ENCODE measurements around the gene LAGE3.
A peak's percentile ranks its signal among the peaks of the same experiment; 100 is the strongest.

LAGE3 gene

DNA sequence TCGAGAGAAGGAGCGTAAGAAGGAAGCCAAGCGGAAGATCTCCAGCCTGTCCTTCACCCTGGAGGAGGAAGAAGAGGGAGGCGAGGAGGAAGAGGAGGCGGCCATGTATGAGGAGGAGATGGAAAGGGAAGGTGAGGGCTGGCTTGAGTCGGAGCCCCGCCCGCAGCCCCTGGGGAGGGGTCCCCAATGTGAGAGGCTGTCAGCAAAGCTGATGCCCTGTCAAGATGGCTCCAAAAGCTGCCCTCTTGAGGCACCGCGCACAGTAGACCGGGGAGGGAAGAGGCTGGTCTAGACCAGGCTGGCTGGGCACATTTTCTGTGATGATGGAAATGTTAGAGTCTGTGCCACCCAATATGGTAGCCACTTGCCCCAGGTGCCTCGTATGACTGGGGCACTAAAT is 32.7 kb downstream of the LAGE3 start (continued):
- no peak for TF ChIP-seq SP7 (tag by site-specific recombination; IDR thresholded peaks at IDR 0.05)
- TF ChIP-seq ZNF366 (tag by site-specific recombination; conservative IDR thresholded peaks at IDR 0.05) = no peak
- TF ChIP-seq, protein P1, sequence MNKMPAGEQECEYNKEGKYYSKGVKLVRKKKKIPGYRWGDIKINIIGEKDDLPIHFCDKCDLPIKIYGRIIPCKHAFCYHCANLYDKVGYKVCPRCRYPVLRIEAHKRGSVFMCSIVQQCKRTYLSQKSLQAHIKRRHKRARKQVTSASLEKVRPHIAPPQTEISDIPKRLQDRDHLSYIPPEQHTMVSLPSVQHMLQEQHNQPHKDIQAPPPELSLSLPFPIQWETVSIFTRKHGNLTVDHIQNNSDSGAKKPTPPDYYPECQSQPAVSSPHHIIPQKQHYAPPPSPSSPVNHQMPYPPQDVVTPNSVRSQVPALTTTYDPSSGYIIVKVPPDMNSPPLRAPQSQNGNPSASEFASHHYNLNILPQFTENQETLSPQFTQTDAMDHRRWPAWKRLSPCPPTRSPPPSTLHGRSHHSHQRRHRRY (tag by site-specific recombination; IDR thresholded peaks at IDR 0.05) = no peak
- no peak for TF ChIP-seq ZNF223 (tag by site-specific recombination; IDR thresholded peaks at IDR 0.05)
- TF ChIP-seq, protein P2, sequence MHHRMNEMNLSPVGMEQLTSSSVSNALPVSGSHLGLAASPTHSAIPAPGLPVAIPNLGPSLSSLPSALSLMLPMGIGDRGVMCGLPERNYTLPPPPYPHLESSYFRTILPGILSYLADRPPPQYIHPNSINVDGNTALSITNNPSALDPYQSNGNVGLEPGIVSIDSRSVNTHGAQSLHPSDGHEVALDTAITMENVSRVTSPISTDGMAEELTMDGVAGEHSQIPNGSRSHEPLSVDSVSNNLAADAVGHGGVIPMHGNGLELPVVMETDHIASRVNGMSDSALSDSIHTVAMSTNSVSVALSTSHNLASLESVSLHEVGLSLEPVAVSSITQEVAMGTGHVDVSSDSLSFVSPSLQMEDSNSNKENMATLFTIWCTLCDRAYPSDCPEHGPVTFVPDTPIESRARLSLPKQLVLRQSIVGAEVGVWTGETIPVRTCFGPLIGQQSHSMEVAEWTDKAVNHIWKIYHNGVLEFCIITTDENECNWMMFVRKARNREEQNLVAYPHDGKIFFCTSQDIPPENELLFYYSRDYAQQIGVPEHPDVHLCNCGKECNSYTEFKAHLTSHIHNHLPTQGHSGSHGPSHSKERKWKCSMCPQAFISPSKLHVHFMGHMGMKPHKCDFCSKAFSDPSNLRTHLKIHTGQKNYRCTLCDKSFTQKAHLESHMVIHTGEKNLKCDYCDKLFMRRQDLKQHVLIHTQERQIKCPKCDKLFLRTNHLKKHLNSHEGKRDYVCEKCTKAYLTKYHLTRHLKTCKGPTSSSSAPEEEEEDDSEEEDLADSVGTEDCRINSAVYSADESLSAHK (tag by site-specific recombination; IDR thresholded peaks at IDR 0.05) = no peak
- TF ChIP-seq ZBTB49 (tag by site-specific recombination; IDR thresholded peaks at IDR 0.05; ENCODE audit: low read depth) = no peak
- TF ChIP-seq ZNF184 (tag by site-specific recombination; IDR thresholded peaks at IDR 0.05) = no peak
- no peak for TF ChIP-seq ZNF202 (tag by site-specific recombination; IDR thresholded peaks at IDR 0.05; ENCODE audit: borderline replicate concordance)
- TF ChIP-seq ZNF530 (tag by site-specific recombination; IDR thresholded peaks at IDR 0.05; ENCODE audit: low read depth) = no peak

DNA sequence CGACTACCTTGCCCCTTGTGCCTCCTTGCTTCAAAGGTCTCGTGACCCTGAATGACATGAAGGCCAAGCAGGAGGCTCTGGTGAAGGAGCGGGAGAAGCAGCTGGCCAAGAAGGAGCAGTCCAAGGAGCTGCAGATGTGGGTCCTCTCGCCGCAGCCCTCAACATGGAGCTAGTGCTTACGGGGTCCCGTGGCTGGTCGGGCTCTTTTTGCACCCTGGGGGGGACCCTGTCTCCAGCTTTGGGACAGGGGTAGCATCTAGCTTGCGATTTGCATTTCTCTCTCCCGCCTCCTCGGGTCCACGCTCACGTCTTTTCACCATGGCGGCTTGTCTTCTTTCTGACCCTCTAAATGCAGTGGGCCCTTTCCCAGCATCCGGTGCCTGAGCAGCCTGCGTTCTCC is 33.3 kb downstream of the LAGE3 start:
- no peak overlapping the region for H3K27ac ChIP-seq (ENCODE audit: extremely low read depth, low read depth, low read length)
- ChIA-PET CTCF (interaction anchor here (0.8 kb wide), 1 partner anchor 73 kb away, joined by 4 read pairs; no protein-coding TSS in a partner anchor), POLR2A (interaction anchor here (0.6 to 1.1 kb wide), 4 partner anchors 13 to 76 kb away, joined by 3 read pairs; no protein-coding TSS in a partner anchor)
- no peaks in the 10 kb centered on the region for H3K4me1 ChIP-seq (ENCODE audit: control insufficient read depth, insufficient read depth, low read length)
- H3K9me3 ChIP-seq (ENCODE audit: control insufficient read depth, insufficient read depth, low read depth, low read length) = no peaks in the 10 kb centered on the region
- TF ChIP-seq, protein P3, sequence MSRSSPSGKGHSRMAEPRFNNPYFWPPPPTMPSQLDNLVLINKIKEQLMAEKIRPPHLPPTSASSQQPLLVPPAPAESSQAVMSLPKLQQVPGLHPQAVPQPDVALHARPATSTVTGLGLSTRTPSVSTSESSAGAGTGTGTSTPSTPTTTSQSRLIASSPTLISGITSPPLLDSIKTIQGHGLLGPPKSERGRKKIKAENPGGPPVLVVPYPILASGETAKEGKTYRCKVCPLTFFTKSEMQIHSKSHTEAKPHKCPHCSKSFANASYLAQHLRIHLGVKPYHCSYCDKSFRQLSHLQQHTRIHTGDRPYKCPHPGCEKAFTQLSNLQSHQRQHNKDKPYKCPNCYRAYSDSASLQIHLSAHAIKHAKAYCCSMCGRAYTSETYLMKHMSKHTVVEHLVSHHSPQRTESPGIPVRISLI (tag by site-specific recombination; IDR thresholded peaks at IDR 0.05) = no peak
- TF ChIP-seq, protein P4, sequence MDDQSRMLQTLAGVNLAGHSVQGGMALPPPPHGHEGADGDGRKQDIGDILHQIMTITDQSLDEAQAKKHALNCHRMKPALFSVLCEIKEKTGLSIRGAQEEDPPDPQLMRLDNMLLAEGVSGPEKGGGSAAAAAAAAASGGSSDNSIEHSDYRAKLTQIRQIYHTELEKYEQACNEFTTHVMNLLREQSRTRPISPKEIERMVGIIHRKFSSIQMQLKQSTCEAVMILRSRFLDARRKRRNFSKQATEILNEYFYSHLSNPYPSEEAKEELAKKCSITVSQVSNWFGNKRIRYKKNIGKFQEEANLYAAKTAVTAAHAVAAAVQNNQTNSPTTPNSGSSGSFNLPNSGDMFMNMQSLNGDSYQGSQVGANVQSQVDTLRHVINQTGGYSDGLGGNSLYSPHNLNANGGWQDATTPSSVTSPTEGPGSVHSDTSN (CRISPR knock-in tag; IDR thresholded peaks at IDR 0.05) = 0 out of 2 replicates have a peak, but pooled peaks have one; percentile 33
- no peak overlapping the region for H3K4me3 ChIP-seq (ENCODE audit: low read depth, low read length)
- peaks cover 4 to 79% of the 10 kb centered on the region in 2 experiments; a peak in 2 of 3 replicates for H3K36me3 ChIP-seq (ENCODE audit: control insufficient read depth in 2 of 2, insufficient read depth in 1 of 2, low read length in 2 of 2)

GRCh38 chrX:154444755-154445246 is 34.3 kb downstream of the LAGE3 start:
- POLR2A ChIA-PET = interaction anchor here (0.7 to 1.1 kb wide), 5 partner anchors 9 to 74 kb away, joined by 3 to 4 read pairs (median 3); no protein-coding TSS in a partner anchor
- CTCF ChIA-PET = interaction anchor here (0.6 to 0.8 kb wide), 4 partner anchors 17 to 443 kb away, joined by 3 to 4 read pairs (median 4); no protein-coding TSS in a partner anchor
- Histone ChIP-seq H3K4me3 (ENCODE audit: low read depth, low read length) (peak overlapping the region; percentile 51), H3K9me3 (ENCODE audit: control insufficient read depth, insufficient read depth, low read depth, low read length) (no peaks in the 10 kb centered on the region), H3K4me1 (ENCODE audit: control insufficient read depth, insufficient read depth, low read length) (no peaks in the 10 kb centered on the region), H3K36me3 (ENCODE audit: control insufficient read depth in 2 of 2, insufficient read depth in 1 of 2, low read length in 2 of 2) (peaks cover 4 to 79% of the 10 kb centered on the region in 2 experiments; a peak in 2 of 3 replicates), H3K27ac (ENCODE audit: extremely low read depth, low read depth, low read length) (peak overlapping the region; percentile 77)
- TF ChIP-seq ZNF248 (tag by site-specific recombination; IDR thresholded peaks at IDR 0.05) (no peak), ZNF391 (tag by site-specific recombination; IDR thresholded peaks at IDR 0.05; ENCODE audit: borderline replicate concordance, low read depth) (no peak), ZNF223 (tag by site-specific recombination; IDR thresholded peaks at IDR 0.05) (no peak), ZBTB7A (tag by site-specific recombination; IDR thresholded peaks at IDR 0.05; ENCODE audit: low read depth) (no peak), ZNF596 (tag by site-specific recombination; IDR thresholded peaks at IDR 0.05) (no peak), ZNF24 (tag by site-specific recombination; IDR thresholded peaks at IDR 0.05) (no peak), ZNF776 (tag by site-specific recombination; IDR thresholded peaks at IDR 0.05; ENCODE audit: borderline replicate concordance) (no peak), ZNF571 (tag by site-specific recombination; IDR thresholded peaks at IDR 0.05) (no peak), ZNF354C (tag by site-specific recombination; IDR thresholded peaks at IDR 0.05; ENCODE audit: borderline replicate concordance, low read depth) (no peak)
- TF ChIP-seq, protein P5, sequence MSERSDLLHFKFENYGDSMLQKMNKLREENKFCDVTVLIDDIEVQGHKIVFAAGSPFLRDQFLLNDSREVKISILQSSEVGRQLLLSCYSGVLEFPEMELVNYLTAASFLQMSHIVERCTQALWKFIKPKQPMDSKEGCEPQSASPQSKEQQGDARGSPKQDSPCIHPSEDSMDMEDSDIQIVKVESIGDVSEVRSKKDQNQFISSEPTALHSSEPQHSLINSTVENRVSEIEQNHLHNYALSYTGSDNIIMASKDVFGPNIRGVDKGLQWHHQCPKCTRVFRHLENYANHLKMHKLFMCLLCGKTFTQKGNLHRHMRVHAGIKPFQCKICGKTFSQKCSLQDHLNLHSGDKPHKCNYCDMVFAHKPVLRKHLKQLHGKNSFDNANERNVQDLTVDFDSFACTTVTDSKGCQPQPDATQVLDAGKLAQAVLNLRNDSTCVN (tag by site-specific recombination; optimal IDR thresholded peaks at IDR 0.05) = no peak
- TF ChIP-seq, protein P6, sequence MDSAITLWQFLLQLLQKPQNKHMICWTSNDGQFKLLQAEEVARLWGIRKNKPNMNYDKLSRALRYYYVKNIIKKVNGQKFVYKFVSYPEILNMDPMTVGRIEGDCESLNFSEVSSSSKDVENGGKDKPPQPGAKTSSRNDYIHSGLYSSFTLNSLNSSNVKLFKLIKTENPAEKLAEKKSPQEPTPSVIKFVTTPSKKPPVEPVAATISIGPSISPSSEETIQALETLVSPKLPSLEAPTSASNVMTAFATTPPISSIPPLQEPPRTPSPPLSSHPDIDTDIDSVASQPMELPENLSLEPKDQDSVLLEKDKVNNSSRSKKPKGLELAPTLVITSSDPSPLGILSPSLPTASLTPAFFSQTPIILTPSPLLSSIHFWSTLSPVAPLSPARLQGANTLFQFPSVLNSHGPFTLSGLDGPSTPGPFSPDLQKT (IDR thresholded peaks at IDR 0.05; ENCODE audit: borderline replicate concordance, low read depth, low read length) = no peak

Data from HEK293 (cell line).